H1 (cell line): ENCODE data around the gene TECPR2. TPM values are rescaled to one million over a fixed set of nuclear protein-coding genes. Genes with fewer than 3 reads are reported as not detected.

Experiments used
- CTCF ChIA-PET: fragments of 300-600 bp; sonication (Branson Sonifier 250); formaldehyde crosslinking; loops from one replicate; lab custom pipeline; 2021; ENCODE audit not compliant: partially characterized antibody; lab: Charles Lee
- POLR2A ChIA-PET: fragments of 300-600 bp; sonication (Branson Sonifier 250); formaldehyde crosslinking; loops from one replicate; lab custom pipeline; 2021; ENCODE audit warnings: inconsistent platforms; ENCODE audit not compliant: partially characterized antibody; lab: Charles Lee
- DNase-seq, 2 experiments: peaks; one replicate each; pipeline versions ENCODE4 v3.0.0 to v3.0.0-alpha.2; 2010 to 2022; ENCODE audit warnings: low spot score in 2 of 2, low read depth in 1 of 2, mixed read lengths in 1 of 2
- FAIRE-seq: peaks from 2 replicates; lab custom pipeline; 2011; peaks lifted over from hg19 to GRCh38; lab: Jason Lieb, UNC
- H2AFZ ChIP-seq: 2 replicates; pipeline ENCODE4 v1.8.1; 2012; ENCODE audit warnings: low read length, inconsistent platforms
- H2AK5ac ChIP-seq: 2 replicates; pipeline ENCODE4 v1.6.1; 2013; ENCODE audit warnings: low read depth, low read length
- H2BK120ac ChIP-seq: replicated peaks from 2 replicates; pipeline ENCODE3; 2013; ENCODE audit warnings: low read depth, low read length, inconsistent platforms
- H2BK12ac ChIP-seq: 2 replicates; pipeline ENCODE4 v1.6.1; 2013; ENCODE audit warnings: low read depth, low read length
- H2BK15ac ChIP-seq: 2 replicates; pipeline ENCODE4 v1.6.1; 2013; ENCODE audit warnings: low read length
- H2BK20ac ChIP-seq: 2 replicates; pipeline ENCODE4 v1.6.1; 2013; ENCODE audit warnings: low read length
- H2BK5ac ChIP-seq: 2 replicates; pipeline ENCODE4 v1.6.1; 2013; ENCODE audit warnings: low read depth, low read length
- H3K14ac ChIP-seq: 2 replicates; pipeline ENCODE4 v1.6.1; 2013; ENCODE audit warnings: inconsistent platforms; ENCODE audit not compliant: insufficient read length
- H3K18ac ChIP-seq: 2 replicates; pipeline ENCODE4 v1.6.1; 2013; ENCODE audit warnings: low read length; ENCODE audit errors: extremely low read depth
- H3K23ac ChIP-seq: 2 replicates; pipeline ENCODE4 v1.6.1; 2013; ENCODE audit warnings: inconsistent platforms; ENCODE audit not compliant: insufficient read length
- H3K23me2 ChIP-seq: 2 replicates; pipeline ENCODE4 v1.6.1; 2013; ENCODE audit warnings: low read depth, low read length
- H3K27ac ChIP-seq: 2 replicates; pipeline ENCODE4 v1.6.1; 2011; ENCODE audit warnings: low read depth, low read length, inconsistent platforms
- H3K27me3 ChIP-seq, 4 experiments: replicated peaks in 1 of 4; 1 replicate in 1 of 4; 2 replicates in 3 of 4; pipeline versions ENCODE4 v1.6.1 to v1.8.1; 2011 to 2013; ENCODE audit warnings: low read length in 3 of 4, mild to moderate bottlenecking in 3 of 4, inconsistent platforms in 2 of 4, mixed read lengths in 2 of 4, moderate library complexity in 1 of 4; ENCODE audit not compliant: control insufficient read depth in 3 of 4, insufficient read depth in 3 of 4; ENCODE audit errors: extremely low read depth in 1 of 4
- H3K36me3 ChIP-seq, 4 experiments: 2 replicates each; pipeline versions ENCODE4 v1.6.1 to v1.8.1; 2011 to 2013; ENCODE audit warnings: mild to moderate bottlenecking in 4 of 4, low read length in 3 of 4, moderate library complexity in 2 of 4, control low read depth in 1 of 4, inconsistent platforms in 1 of 4; ENCODE audit not compliant: insufficient read depth in 4 of 4, control insufficient read depth in 2 of 4
- H3K4ac ChIP-seq: replicated peaks from 2 replicates; pipeline ENCODE3; 2013; ENCODE audit warnings: low read length, low read depth, mixed read lengths, inconsistent platforms; ENCODE audit not compliant: insufficient read length
- H3K4me1 ChIP-seq, 4 experiments: replicated peaks in 1 of 4; 1 replicate in 1 of 4; 2 replicates in 3 of 4; pipeline versions ENCODE4 v1.6.1 to v1.8.1; 2011 to 2013; ENCODE audit warnings: low read length in 3 of 4, inconsistent platforms in 2 of 4, mixed read lengths in 1 of 4; ENCODE audit not compliant: insufficient read depth in 4 of 4, control insufficient read depth in 3 of 4
- H3K4me2 ChIP-seq, 2 experiments: 2 replicates each; pipeline versions ENCODE4 v1.6.1 to v1.8.1; 2011 to 2013; ENCODE audit warnings: low read depth in 2 of 2, low read length in 2 of 2, control low read depth in 1 of 2, inconsistent platforms in 1 of 2, mild to moderate bottlenecking in 1 of 2; ENCODE audit not compliant: insufficient read depth in 1 of 2
- H3K4me3 ChIP-seq, 4 experiments: fragments of 200-600, 300-600 bp in 1 of 4; sonication (generic), shearing (Covaris generic), sonication (Bioruptor Twin) in 1 of 4; 2 replicates each; pipeline versions ENCODE4 v1.5.1 to v1.8.1; 2011 to 2016; ENCODE audit warnings: low read length in 4 of 4, low read depth in 3 of 4, control low read depth in 2 of 4, inconsistent platforms in 2 of 4, mild to moderate bottlenecking in 2 of 4, mixed read lengths in 1 of 4, moderate library complexity in 1 of 4; ENCODE audit not compliant: insufficient read depth in 2 of 4; ENCODE audit errors: extremely low read depth in 1 of 4
- H3K56ac ChIP-seq: replicated peaks from 2 replicates; pipeline ENCODE3; 2013; ENCODE audit warnings: low read depth, mild to moderate bottlenecking, mixed read lengths, low read length, inconsistent platforms; ENCODE audit not compliant: insufficient read length
- H3K79me1 ChIP-seq: 2 replicates; pipeline ENCODE4 v1.6.1; 2013; ENCODE audit warnings: low read depth, low read length, control low read depth
- H3K79me2 ChIP-seq, 2 experiments: 2 replicates each; pipeline versions ENCODE4 v1.6.1 to v1.8.1; 2012 to 2013; ENCODE audit warnings: low read length in 2 of 2, mild to moderate bottlenecking in 2 of 2, inconsistent platforms in 1 of 2; ENCODE audit not compliant: insufficient read depth in 2 of 2, control insufficient read depth in 1 of 2
- H3K9ac ChIP-seq, 4 experiments: replicated peaks in 1 of 4; 1 replicate in 1 of 4; 2 replicates in 3 of 4; pipeline versions ENCODE4 v1.6.1 to v1.8.1; 2011 to 2013; ENCODE audit warnings: low read depth in 3 of 4, low read length in 3 of 4, control low read depth in 2 of 4, mild to moderate bottlenecking in 2 of 4, moderate library complexity in 2 of 4, inconsistent platforms in 1 of 4; ENCODE audit errors: extremely low read depth in 1 of 4
- H3K9me3 ChIP-seq, 2 experiments: 2 replicates each; pipeline versions ENCODE4 v1.6.1 to v1.8.1; 2012 to 2013; ENCODE audit warnings: mild to moderate bottlenecking in 2 of 2, moderate library complexity in 2 of 2, control low read depth in 1 of 2, inconsistent platforms in 1 of 2, low read depth in 1 of 2, low read length in 1 of 2, mixed read lengths in 1 of 2; ENCODE audit not compliant: insufficient read depth in 2 of 2
- H4K20me1 ChIP-seq, 2 experiments: replicated peaks in 1 of 2; 2 replicates each; pipeline versions ENCODE3 to v1.8.1; 2011 to 2013; ENCODE audit warnings: inconsistent platforms in 2 of 2, low read length in 2 of 2, mild to moderate bottlenecking in 1 of 2; ENCODE audit not compliant: insufficient read depth in 2 of 2, control insufficient read depth in 1 of 2
- H4K5ac ChIP-seq: 2 replicates; pipeline ENCODE4 v1.6.1; 2013; ENCODE audit warnings: low read length, low read depth, mixed read lengths, inconsistent platforms; ENCODE audit not compliant: insufficient read length
- H4K8ac ChIP-seq: 2 replicates; pipeline ENCODE4 v1.8.0; 2013; ENCODE audit warnings: mild to moderate bottlenecking, moderate library complexity, low read length, inconsistent platforms; ENCODE audit not compliant: insufficient read depth; ENCODE audit errors: extremely low read depth
- H4K91ac ChIP-seq: replicated peaks from 2 replicates; pipeline ENCODE3; 2013; ENCODE audit warnings: low read length, mixed read lengths, inconsistent platforms; ENCODE audit not compliant: insufficient read length
- CBX5 ChIP-seq: fragments of 300-800, 300-1000 bp; sonication (generic); IDR thresholded peaks from 2 replicates; pipeline ENCODE4 v1.7.1; 2016; ENCODE audit warnings: antibody characterized with exemption, low read length, low read depth
- NANOG ChIP-seq: IDR thresholded peaks from 2 replicates; pipeline ENCODE4 v1.6.1; 2011; ENCODE audit warnings: low read length, low read depth, mild to moderate bottlenecking, inconsistent platforms; ENCODE audit not compliant: insufficient read depth, poor library complexity, severe bottlenecking
- POLR2AphosphoS5 ChIP-seq: IDR thresholded peaks from 2 replicates; pipeline ENCODE4 v1.6.1; 2011; ENCODE audit warnings: low read depth, low read length
- SRF ChIP-seq: IDR thresholded peaks from 2 replicates; pipeline ENCODE4 v1.6.1; 2011; ENCODE audit warnings: mild to moderate bottlenecking, low read depth, low read length, moderate library complexity
- TCF12 ChIP-seq: IDR thresholded peaks from 2 replicates; pipeline ENCODE4 v1.6.1; 2011; ENCODE audit warnings: low read depth, mild to moderate bottlenecking, low read length
- polyA plus RNA-seq, 7 experiments: library from polyadenylated mRNA; depleted of rRNA in 3 of 7; stranded (reverse) in 5 of 7; unstranded in 2 of 7; fragments of >200 nt in 5 of 7; fragments of 200-250 nt in 2 of 7; gene quantifications; 1 replicate in 5 of 7; 2 replicates in 1 of 7; 4 replicates in 1 of 7; pipeline versions ENCODE4 v1.2.1 to v1.2.3, GENCODE V29; 2011 to 2013; ENCODE audit warnings: missing spikeins in 2 of 7, mixed read lengths in 2 of 7
- total RNA-seq: library from RNA; stranded (reverse); fragmentation: NEBNext Ultra II Directional; extraction: Animal tissue kit (Norgen Biotek cat#: 25700); gene quantifications from 2 replicates; pipeline ENCODE4 v1.2.1, GENCODE V29; 2021

The TECPR2 gene
- total and polyA plus RNA-seq, 2 of the 8 experiments (the other 6 are each of a cell fraction or from before 2014, with no cell fraction given): 6.8 to 19.4 TPM

- ChIA-PET POLR2A (no interaction called here), CTCF (no interaction called here)
- no peaks in the 10 kb centered on the region for H3K79me2 ChIP-seq
Observed at GRCh38 chr14:102403028-102403427, 40.3 kb downstream of the TECPR2 start.

More at GRCh38 chr14:102403028-102403427, 40.3 kb downstream of the TECPR2 start:
- H3K18ac ChIP-seq: no peak overlapping the region
- H3K27me3 ChIP-seq: no peaks in the 10 kb centered on the region
- FAIRE-seq (no peak), DNase-seq (no peak)
- no peak overlapping the region for H2BK5ac ChIP-seq
- H3K79me1 ChIP-seq: no peaks in the 10 kb centered on the region
- H4K20me1 ChIP-seq: no peaks in the 10 kb centered on the region
- H2BK15ac ChIP-seq: no peak overlapping the region
- H4K91ac ChIP-seq: no peak overlapping the region
- no peak overlapping the region for H3K27ac ChIP-seq
- H3K9ac ChIP-seq: no peak overlapping the region
- H2BK12ac ChIP-seq: no peak overlapping the region
- H3K4ac ChIP-seq: no peak overlapping the region
- H3K4me3 ChIP-seq: no peak overlapping the region
- no peak overlapping the region for H4K5ac ChIP-seq
- H4K8ac ChIP-seq: no peak overlapping the region
- no peak overlapping the region for H2BK20ac ChIP-seq
- no peaks in the 10 kb centered on the region for H3K4me1 ChIP-seq
- H3K4me2 ChIP-seq: no peak overlapping the region
- TF ChIP-seq SRF (no peak), CBX5 (no peak), TCF12 (no peak), POLR2AphosphoS5 (no peak), NANOG (no peak)
- no peak overlapping the region for H3K14ac ChIP-seq
- no peaks in the 10 kb centered on the region; the same call in 1 of the 2 replicates for H3K23me2 ChIP-seq
- no peak overlapping the region for H2BK120ac ChIP-seq
- peaks cover 0 to 3% (median 1%) of the 10 kb centered on the region in 4 experiments; a peak in 2 of 8 replicates for H3K36me3 ChIP-seq
- no peak overlapping the region for H3K23ac ChIP-seq
- H2AFZ ChIP-seq: no peak overlapping the region
- H3K56ac ChIP-seq: no peak overlapping the region
- no peak overlapping the region for H2AK5ac ChIP-seq
- H3K9me3 ChIP-seq: peaks cover 5 to 7% of the 10 kb centered on the region in 2 experiments; a peak in 2 of 4 replicates
